Effector memory CD4-positive, alpha-beta T cell (primary cell): Measurements from ENCODE around the gene GUCY1A2.

ENCODE experiments used
- DNase-seq, 3 donors: peaks; one replicate each; pipeline ENCODE4 v3.0.0-alpha.2; 2020
- H3K27ac ChIP-seq: 2 replicates; pipeline ENCODE4 v1.7.0; 2013; ENCODE audit warnings: mild to moderate bottlenecking, low read length, moderate library complexity; ENCODE audit not compliant: insufficient read depth, poor library complexity, severe bottlenecking
- H3K27me3 ChIP-seq: replicated peaks from 2 replicates; pipeline ENCODE4 v1.7.0; 2013; ENCODE audit warnings: mild to moderate bottlenecking, low read length; ENCODE audit not compliant: insufficient read depth, control insufficient read depth, poor library complexity, severe bottlenecking
- H3K36me3 ChIP-seq: 2 replicates; pipeline ENCODE4 v1.7.0; 2013; ENCODE audit warnings: mild to moderate bottlenecking, low read length, moderate library complexity; ENCODE audit not compliant: control insufficient read depth, insufficient read depth
- H3K4me1 ChIP-seq: 2 replicates; pipeline ENCODE4 v1.7.0; 2013; ENCODE audit warnings: low read length, mild to moderate bottlenecking; ENCODE audit not compliant: control insufficient read depth, insufficient read depth, poor library complexity, severe bottlenecking
- H3K4me3 ChIP-seq: 2 replicates; pipeline ENCODE4 v1.7.0; 2013; ENCODE audit warnings: low read length, low read depth, mild to moderate bottlenecking; ENCODE audit not compliant: insufficient read depth, poor library complexity, severe bottlenecking
- H3K9me3 ChIP-seq: 2 replicates; pipeline ENCODE4 v1.7.0; 2013; ENCODE audit warnings: mild to moderate bottlenecking, low read length, moderate library complexity; ENCODE audit not compliant: control insufficient read depth

Gene GUCY1A2

GRCh38 chr11:106983261-106983660 is 35.0 kb downstream of the GUCY1A2 start:
- Histone ChIP-seq H3K27me3 (no peaks in the 10 kb centered on the region), H3K36me3 (no peaks in the 10 kb centered on the region), H3K4me1 (no peaks in the 10 kb centered on the region), H3K4me3 (no peak overlapping the region), H3K9me3 (no peaks in the 10 kb centered on the region), H3K27ac (no peak overlapping the region)
- no peak for DNase-seq

GRCh38 chr11:106974831-106975230 is 43.4 kb downstream of the GUCY1A2 start:
- Histone ChIP-seq H3K36me3 (no peaks in the 10 kb centered on the region), H3K4me3 (no peak overlapping the region), H3K9me3 (no peaks in the 10 kb centered on the region), H3K4me1 (no peaks in the 10 kb centered on the region), H3K27ac (no peak overlapping the region), H3K27me3 (no peaks in the 10 kb centered on the region)
- no peak for DNase-seq

GRCh38 chr11:106971864-106972263 is 46.4 kb downstream of the GUCY1A2 start:
- no peak overlapping the region for H3K4me3 ChIP-seq
- no peak for DNase-seq
- H3K27me3 ChIP-seq: no peaks in the 10 kb centered on the region
- no peaks in the 10 kb centered on the region for H3K4me1 ChIP-seq
- H3K27ac ChIP-seq: no peak overlapping the region
- H3K36me3 ChIP-seq: no peaks in the 10 kb centered on the region
- no peaks in the 10 kb centered on the region for H3K9me3 ChIP-seq

- Histone ChIP-seq H3K36me3 (no peaks in the 10 kb centered on the region), H3K9me3 (peaks cover 4% of the 10 kb centered on the region), H3K4me1 (no peaks in the 10 kb centered on the region), H3K4me3 (no peak overlapping the region), H3K27me3 (no peaks in the 10 kb centered on the region), H3K27ac (no peak overlapping the region)
- DNase-seq: no peak
Measured at GRCh38 chr11:106969644-106970355, 48.5 kb downstream of the GUCY1A2 start.

GRCh38 chr11:106962995-106963394 is 55.3 kb downstream of the GUCY1A2 start:
- H3K27me3 ChIP-seq: no peaks in the 10 kb centered on the region

GRCh38 chr11:106961518-106961917 is 56.8 kb downstream of the GUCY1A2 start:
- H3K36me3 ChIP-seq: no peaks in the 10 kb centered on the region
- no peaks in the 10 kb centered on the region for H3K27me3 ChIP-seq
- H3K4me1 ChIP-seq: no peaks in the 10 kb centered on the region
- H3K9me3 ChIP-seq: peaks cover 4% of the 10 kb centered on the region
- no peak overlapping the region for H3K27ac ChIP-seq
- no peak for DNase-seq
- no peak overlapping the region for H3K4me3 ChIP-seq

More at GRCh38 chr11:106962995-106963394, 55.3 kb downstream of the GUCY1A2 start:
- H3K4me1 ChIP-seq: no peaks in the 10 kb centered on the region
- H3K9me3 ChIP-seq: peaks cover 4% of the 10 kb centered on the region
- no peak overlapping the region for H3K27ac ChIP-seq
- H3K36me3 ChIP-seq: no peaks in the 10 kb centered on the region
- H3K4me3 ChIP-seq: no peak overlapping the region
- no peak for DNase-seq

GRCh38 chr11:106961048-106961447 is 57.2 kb downstream of the GUCY1A2 start:
- no peaks in the 10 kb centered on the region for H3K27me3 ChIP-seq
- H3K36me3 ChIP-seq: no peaks in the 10 kb centered on the region
- no peaks in the 10 kb centered on the region for H3K4me1 ChIP-seq
- no peak for DNase-seq
- H3K4me3 ChIP-seq: no peak overlapping the region
- no peak overlapping the region for H3K27ac ChIP-seq
- H3K9me3 ChIP-seq: peaks cover 4% of the 10 kb centered on the region

GRCh38 chr11:106959800-106960199 is 58.5 kb downstream of the GUCY1A2 start:
- Histone ChIP-seq H3K36me3 (no peaks in the 10 kb centered on the region), H3K4me1 (no peaks in the 10 kb centered on the region), H3K27ac (no peak overlapping the region), H3K4me3 (no peak overlapping the region), H3K9me3 (no peaks in the 10 kb centered on the region), H3K27me3 (no peaks in the 10 kb centered on the region)
- DNase-seq: no peak

GRCh38 chr11:106959386-106959785 is 58.9 kb downstream of the GUCY1A2 start:
- Histone ChIP-seq H3K9me3 (no peaks in the 10 kb centered on the region), H3K36me3 (no peaks in the 10 kb centered on the region), H3K27me3 (no peaks in the 10 kb centered on the region), H3K4me1 (no peaks in the 10 kb centered on the region), H3K4me3 (no peak overlapping the region), H3K27ac (no peak overlapping the region)
- no peak for DNase-seq

- Histone ChIP-seq H3K4me3 (no peak overlapping the region), H3K36me3 (no peaks in the 10 kb centered on the region), H3K27ac (no peak overlapping the region), H3K9me3 (no peaks in the 10 kb centered on the region), H3K27me3 (no peaks in the 10 kb centered on the region), H3K4me1 (no peaks in the 10 kb centered on the region)
- no peak for DNase-seq
Measured at GRCh38 chr11:106958517-106959248, 59.6 kb downstream of the GUCY1A2 start.
